GM23338 (cell line): Measurements from ENCODE around the gene CROCC2. TPM values are rescaled to one million over a fixed set of nuclear protein-coding genes. Genes with fewer than 3 reads are reported as not detected.

Experiments
- ATAC-seq: fragments of 200-7000 bp; cut with Tn5 transposase; 3 replicates; pipeline ENCODE4 v1.9.1; 2020
- DNase-seq: peaks from one replicate; pipeline ENCODE4 v3.0.0-alpha.2; 2015; ENCODE audit warnings: low spot score
- H2AFZ ChIP-seq: fragments of 200-600 bp; sonication (generic); 2 replicates; pipeline ENCODE4 v1.8.0; 2016; ENCODE audit warnings: antibody characterized with exemption, mild to moderate bottlenecking, moderate library complexity
- H3F3A ChIP-seq: fragments of 200-600 bp; sonication (generic); replicated peaks from 2 replicates; pipeline ENCODE4 v1.8.0; 2017; ENCODE audit warnings: antibody characterized with exemption, mixed run types, low read depth
- H3K27ac ChIP-seq: fragments of 200-600 bp; sonication (generic); 2 replicates; pipeline ENCODE4 v1.6.1; 2016; ENCODE audit warnings: low read depth
- H3K27me3 ChIP-seq: fragments of 200-600 bp; sonication (generic); 2 replicates; pipeline ENCODE4 v1.8.0; 2016; ENCODE audit warnings: mild to moderate bottlenecking, mixed run types, moderate library complexity; ENCODE audit not compliant: insufficient read depth
- H3K36me3 ChIP-seq: fragments of 200-600 bp; sonication (generic); 2 replicates; pipeline ENCODE4 v1.8.0; 2016; ENCODE audit warnings: mild to moderate bottlenecking; ENCODE audit not compliant: insufficient read depth
- H3K4me1 ChIP-seq: fragments of 200-600 bp; sonication (generic); 2 replicates; pipeline ENCODE4 v1.8.0; 2016; ENCODE audit warnings: mild to moderate bottlenecking, moderate library complexity; ENCODE audit not compliant: insufficient read depth
- H3K4me2 ChIP-seq: fragments of 200-600 bp; sonication (generic); 2 replicates; pipeline ENCODE4 v1.7.1; 2017; ENCODE audit warnings: mixed run types
- H3K4me3 ChIP-seq: fragments of 200-600 bp; sonication (generic); 2 replicates; pipeline ENCODE4 v1.6.1; 2016; ENCODE audit warnings: mixed run types
- H3K79me2 ChIP-seq: fragments of 200-600 bp; sonication (generic); replicated peaks from 2 replicates; pipeline ENCODE4 v1.8.0; 2017; ENCODE audit warnings: mild to moderate bottlenecking; ENCODE audit not compliant: insufficient read depth
- H3K9me2 ChIP-seq: fragments of 200-600 bp; sonication (generic); 2 replicates; pipeline ENCODE4 v1.8.0; 2017; ENCODE audit not compliant: insufficient read depth
- H4K20me1 ChIP-seq: fragments of 200-600 bp; sonication (generic); replicated peaks from 2 replicates; pipeline ENCODE4 v1.8.0; 2017; ENCODE audit warnings: mild to moderate bottlenecking; ENCODE audit not compliant: insufficient read depth
- H3K27ac Mint-ChIP-seq: 2 replicates; pipeline ENCODE4 v1.8.0; 2020; ENCODE audit warnings: inconsistent platforms, mild to moderate bottlenecking, moderate library complexity, mixed read lengths
- H3K27me3 Mint-ChIP-seq: 3 replicates; pipeline ENCODE4 v1.8.0; 2022; ENCODE audit warnings: low read depth, mild to moderate bottlenecking, moderate library complexity, mixed read lengths, inconsistent platforms; ENCODE audit not compliant: insufficient read depth, poor library complexity
- H3K36me3 Mint-ChIP-seq: 3 replicates; pipeline ENCODE4 v1.8.0; 2021; ENCODE audit warnings: low read depth, mild to moderate bottlenecking, inconsistent platforms, moderate library complexity, mixed read lengths
- H3K4me1 Mint-ChIP-seq: 3 replicates; pipeline ENCODE4 v1.8.0; 2020; ENCODE audit warnings: mild to moderate bottlenecking, inconsistent platforms, mixed read lengths
- H3K4me3 Mint-ChIP-seq: 3 replicates; pipeline ENCODE4 v1.8.0; 2021; ENCODE audit warnings: moderate library complexity, mild to moderate bottlenecking, inconsistent platforms, mixed read lengths
- H3K9me3 Mint-ChIP-seq: 3 replicates; pipeline ENCODE4 v1.8.0; 2020; ENCODE audit warnings: moderate library complexity, mild to moderate bottlenecking, inconsistent platforms, mixed read lengths
- CREB1 ChIP-seq: fragments of 250-450 bp; sonication (Bioruptor Pico); IDR thresholded peaks from 2 replicates; pipeline ENCODE4 v1.5.0; 2020; ENCODE audit warnings: low read depth, mild to moderate bottlenecking, moderate library complexity
- CTCF ChIP-seq, 2 experiments: fragments of 200-600 bp in 1 of 2; sonication (generic) in 1 of 2; conservative IDR thresholded peaks; 2 replicates each; pipeline versions ENCODE4 v1.5.1 to v1.6.1; 2016 to 2017; ENCODE audit warnings: antibody characterized with exemption in 2 of 2, low read depth in 2 of 2, mild to moderate bottlenecking in 2 of 2, moderate library complexity in 1 of 2
- ETS1 ChIP-seq: IDR thresholded peaks from 2 replicates; pipeline ENCODE4 v1.6.1; 2016; ENCODE audit warnings: antibody characterized with exemption
- EZH2 ChIP-seq: fragments of 200-600 bp; sonication (generic); IDR thresholded peaks from one replicate; pipeline ENCODE4 v1.8.0; 2017; ENCODE audit warnings: antibody characterized with exemption, mild to moderate bottlenecking, low read depth; ENCODE audit not compliant: unreplicated experiment
- EZH2phosphoT487 ChIP-seq: fragments of 200-600 bp; sonication (generic); IDR thresholded peaks from one replicate; pipeline ENCODE4 v1.8.1; 2018; ENCODE audit warnings: antibody characterized with exemption; ENCODE audit not compliant: unreplicated experiment
- JUNB ChIP-seq: IDR thresholded peaks from one replicate; pipeline ENCODE4 v1.6.1; 2016; ENCODE audit warnings: antibody characterized with exemption; ENCODE audit not compliant: unreplicated experiment
- NANOG ChIP-seq: IDR thresholded peaks from 2 replicates; pipeline ENCODE4 v1.6.1; 2016; ENCODE audit warnings: antibody characterized with exemption, borderline replicate concordance
- POLR2AphosphoS5 ChIP-seq: IDR thresholded peaks from 2 replicates; pipeline ENCODE4 v1.6.1; 2016; ENCODE audit warnings: antibody characterized with exemption, low read depth
- STAT1 ChIP-seq: IDR thresholded peaks from one replicate; pipeline ENCODE4 v1.6.1; 2016; ENCODE audit warnings: antibody characterized with exemption; ENCODE audit not compliant: unreplicated experiment
- ZNF331 ChIP-seq: fragments of 250-450 bp; sonication (Bioruptor Pico); IDR thresholded peaks from 2 replicates; pipeline ENCODE4 v1.5.0; 2020; ENCODE audit warnings: low read depth, mild to moderate bottlenecking, moderate library complexity
- ZNF462 ChIP-seq: fragments of 250-450 bp; sonication (Bioruptor Pico); IDR thresholded peaks from 2 replicates; pipeline ENCODE4 v1.5.0; 2020; ENCODE audit warnings: mild to moderate bottlenecking, moderate library complexity
- polyA plus RNA-seq: library from polyadenylated mRNA; unstranded; fragments of >200 nt; fragmentation: Nextera tagmentation; extraction: Ambion mirVana; gene quantifications from 2 replicates; pipeline ENCODE4 v1.2.1, GENCODE V29; 2016
- total RNA-seq: library from RNA; depleted of rRNA; stranded (reverse); fragments of >200 nt; shearing (Covaris generic); gene quantifications from 2 replicates; pipeline ENCODE4 v1.2.3, GENCODE V29; 2014

CROCC2 gene
- total and polyA plus RNA-seq, 2 experiments from 2014 or later = not detected

GRCh38 chr2:241040081-241040803 is 134.1 kb downstream of the CROCC2 start:
- Mint-ChIP-seq H3K4me1 (peaks cover 7% of the 10 kb centered on the region), H3K4me3 (no peak overlapping the region), H3K27me3 (peaks cover 18% of the 10 kb centered on the region), H3K27ac (no peak overlapping the region), H3K36me3 (no peaks in the 10 kb centered on the region; the same call in 2 of the 3 replicates), H3K9me3 (no peaks in the 10 kb centered on the region; the same call in 2 of the 3 replicates)
- TF ChIP-seq JUNB (no peak), NANOG (no peak), EZH2phosphoT487 (no peak), ZNF462 (CRISPR knock-in tag) (no peak)
- H3K9me2 ChIP-seq = no peaks in the 10 kb centered on the region
- H3K27me3 ChIP-seq = peaks cover under 1% of the 10 kb centered on the region
- H3K4me1 ChIP-seq = peaks cover 5% of the 10 kb centered on the region; the same call in 1 of the 2 replicates
- H3K4me2 ChIP-seq = no peak overlapping the region
- no peak for DNase-seq
- no peaks in the 10 kb centered on the region for H4K20me1 ChIP-seq
- no peaks in the 10 kb centered on the region for H3F3A ChIP-seq
- H3K4me3 ChIP-seq = no peak overlapping the region
- no peaks in the 10 kb centered on the region for H3K36me3 ChIP-seq
- H3K79me2 ChIP-seq = no peaks in the 10 kb centered on the region
- H3K27ac ChIP-seq = no peak overlapping the region
- H2AFZ ChIP-seq = no peak overlapping the region
- ATAC-seq = no peak

- H4K20me1 ChIP-seq = no peaks in the 10 kb centered on the region
- no peak for DNase-seq
- no peaks in the 10 kb centered on the region for H3K36me3 ChIP-seq
- Mint-ChIP-seq H3K27ac (no peak overlapping the region), H3K4me3 (no peak overlapping the region), H3K4me1 (peaks cover 7% of the 10 kb centered on the region), H3K9me3 (peaks cover 4% of the 10 kb centered on the region; the same call in 1 of the 3 replicates), H3K27me3 (peaks cover 14% of the 10 kb centered on the region), H3K36me3 (no peaks in the 10 kb centered on the region; the same call in 2 of the 3 replicates)
- ATAC-seq = no peak
- no peaks in the 10 kb centered on the region for H3F3A ChIP-seq
- H3K79me2 ChIP-seq = no peaks in the 10 kb centered on the region
- no peak overlapping the region for H3K4me3 ChIP-seq
- peaks cover 4% of the 10 kb centered on the region; the same call in 1 of the 2 replicates for H3K4me1 ChIP-seq
- no peak overlapping the region for H3K27ac ChIP-seq
- H2AFZ ChIP-seq = no peak overlapping the region
- no peak overlapping the region for H3K4me2 ChIP-seq
- no peaks in the 10 kb centered on the region; the same call in 1 of the 2 replicates for H3K27me3 ChIP-seq
- 0 out of 2 replicates have a peak, but pooled peaks cover 4% of the 10 kb centered on the region for H3K9me2 ChIP-seq
- no peak for TF ChIP-seq ZNF331 (CRISPR knock-in tag)
- no peak for TF ChIP-seq EZH2
- no peak for TF ChIP-seq NANOG
- no peak for TF ChIP-seq CREB1
- TF ChIP-seq ETS1 = no peak
- TF ChIP-seq EZH2phosphoT487 = no peak
- TF ChIP-seq POLR2AphosphoS5 = no peak
- no peak for TF ChIP-seq STAT1
- TF ChIP-seq CTCF (conservative IDR thresholded peaks at IDR 0.05; ENCODE audit: low read depth in 2 of 2) = no peak
- no peak for TF ChIP-seq JUNB
Measured at GRCh38 chr2:241041589-241042158, 135.5 kb downstream of the CROCC2 start.
